ENCODE measurements around the gene TMC1.

The TMC1 gene

GRCh38 chr9:72826996-72827949 lies 305.9 kb downstream of the TMC1 start:
- TF ChIP-seq CTCF (IDR thresholded peaks at IDR 0.05; ENCODE audit: low read depth, low read length), result no peak
- in situ Hi-C loops (cut with HindIII; ENCODE audit: low sequenced_read_pairs), result no loop called here
- DNase-seq (ENCODE audit: low read depth, low spot score), result no peak
- H3K4me3 ChIP-seq (ENCODE audit: low read depth, low read length), result no peak overlapping the region

- in situ Hi-C loops (cut with HindIII; ENCODE audit: low sequenced_read_pairs), result no loop called here
- DNase-seq (ENCODE audit: low read depth, low spot score), result no peak
- TF ChIP-seq CTCF (IDR thresholded peaks at IDR 0.05; ENCODE audit: low read depth, low read length), result no peak
- no peak overlapping the region for H3K4me3 ChIP-seq (ENCODE audit: low read depth, low read length)
Measured at GRCh38 chr9:72827950-72828731, 306.7 kb downstream of the TMC1 start.

GRCh38 chr9:72834994-72835393 lies 313.6 kb downstream of the TMC1 start:
- no peak for DNase-seq (ENCODE audit: low read depth, low spot score)
- H3K4me3 ChIP-seq (ENCODE audit: low read depth, low read length), result no peak overlapping the region
- in situ Hi-C loops (cut with HindIII; ENCODE audit: low sequenced_read_pairs), result no loop called here
- TF ChIP-seq CTCF (IDR thresholded peaks at IDR 0.05; ENCODE audit: low read depth, low read length), result no peak

- no peak for DNase-seq (ENCODE audit: low read depth, low spot score)
- TF ChIP-seq CTCF (IDR thresholded peaks at IDR 0.05; ENCODE audit: low read depth, low read length), result no peak
- in situ Hi-C loops (cut with HindIII; ENCODE audit: low sequenced_read_pairs), result no loop called here
- no peak overlapping the region for H3K4me3 ChIP-seq (ENCODE audit: low read depth, low read length)
Measured at GRCh38 chr9:72836790-72837189, 315.4 kb downstream of the TMC1 start.

GRCh38 chr9:72839085-72839484 lies 317.7 kb downstream of the TMC1 start:
- H3K4me3 ChIP-seq (ENCODE audit: low read depth, low read length), result no peak overlapping the region
- no peak for DNase-seq (ENCODE audit: low read depth, low spot score)
- in situ Hi-C loops (cut with HindIII; ENCODE audit: low sequenced_read_pairs), result no loop called here
- no peak for TF ChIP-seq CTCF (IDR thresholded peaks at IDR 0.05; ENCODE audit: low read depth, low read length)

- no peak for DNase-seq (ENCODE audit: low read depth, low spot score)
- no peak overlapping the region for H3K4me3 ChIP-seq (ENCODE audit: low read depth, low read length)
- in situ Hi-C loops (cut with HindIII; ENCODE audit: low sequenced_read_pairs), result no loop called here
- TF ChIP-seq CTCF (IDR thresholded peaks at IDR 0.05; ENCODE audit: low read depth, low read length), result no peak
Measured at GRCh38 chr9:72843520-72844439, 322.4 kb downstream of the TMC1 start.

Measured in astrocyte of the spinal cord (primary cell).